Measurements from ENCODE around the gene FBH1.
"Not testable (repeated sequence)": the region's sequence is repeated elsewhere in the genome, so short reads cannot be mapped to it uniquely, and the experiment has no call there.

Gene FBH1

GRCh38 chr10:5889624-5890451 lies at the start of gene FBH1, which contains the start of gene ANKRD16:
Gene FBH1, plus strand, starts transcription at chr10:5890243. Its CDS starts 103 bp downstream, at chr10:5890346.
Gene ANKRD16, minus strand, starts transcription at chr10:5889893. Its CDS starts 539 bp downstream, at chr10:5889354.
- peak; percentile 99 for DNase-seq

GRCh38 chr10:5840314-5841307 lies 49.4 kb upstream of the FBH1 start:
- DNase-seq, result peak; percentile 11

GRCh38 chr10:5841965-5842364 lies 48.1 kb upstream of the FBH1 start:
- peak; percentile 0 for DNase-seq

GRCh38 chr10:5843686-5844344 lies 46.2 kb upstream of the FBH1 start:
- DNase-seq, result no peak

GRCh38 chr10:5844345-5845055 lies 45.5 kb upstream of the FBH1 start:
- DNase-seq, result no peak

GRCh38 chr10:5846667-5847066 lies 43.4 kb upstream of the FBH1 start:
- DNase-seq, result not testable (repeated sequence)

- DNase-seq, result peak; percentile 0
Measured at GRCh38 chr10:5854131-5854475, 35.9 kb upstream of the FBH1 start.

- DNase-seq, result no peak
Measured at GRCh38 chr10:5855979-5856700, 33.9 kb upstream of the FBH1 start.

GRCh38 chr10:5856701-5857004 lies 33.4 kb upstream of the FBH1 start:
- DNase-seq, result no peak

- no peak for DNase-seq
Measured at GRCh38 chr10:5858811-5859210, 31.2 kb upstream of the FBH1 start.

- DNase-seq, result no peak
Measured at GRCh38 chr10:5860066-5860465, 30.0 kb upstream of the FBH1 start.

DNA sequence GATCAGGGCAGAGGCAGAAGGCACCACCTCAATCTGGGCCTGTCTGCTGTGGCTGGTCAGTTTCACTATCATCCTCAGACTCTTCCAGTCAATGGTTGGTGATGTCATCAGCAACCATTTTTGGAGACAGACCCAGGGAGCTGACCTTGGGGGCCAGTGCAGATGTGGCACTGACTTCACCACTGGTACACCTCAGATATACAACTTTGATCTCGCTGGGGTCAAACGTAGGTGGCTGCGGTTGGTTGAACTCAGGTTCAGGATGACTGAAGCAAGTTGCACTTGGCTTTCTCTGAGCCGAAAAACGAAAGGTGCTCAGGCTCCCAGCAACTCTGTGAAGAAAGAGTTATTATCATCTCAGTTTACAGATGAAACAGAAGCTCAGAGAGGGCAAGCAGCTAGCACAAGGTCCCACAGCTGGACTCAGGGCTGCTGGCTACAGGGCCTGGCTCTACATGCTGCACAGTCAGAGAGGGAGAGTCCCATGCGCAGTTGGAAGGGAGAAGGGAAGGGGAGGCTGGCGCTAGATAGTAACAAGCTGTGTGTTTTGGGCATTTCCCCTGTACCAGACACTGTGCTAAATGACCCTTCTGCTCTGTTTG lies 27.6 kb upstream of the FBH1 start:
- DNase-seq, result no peak

DNA sequence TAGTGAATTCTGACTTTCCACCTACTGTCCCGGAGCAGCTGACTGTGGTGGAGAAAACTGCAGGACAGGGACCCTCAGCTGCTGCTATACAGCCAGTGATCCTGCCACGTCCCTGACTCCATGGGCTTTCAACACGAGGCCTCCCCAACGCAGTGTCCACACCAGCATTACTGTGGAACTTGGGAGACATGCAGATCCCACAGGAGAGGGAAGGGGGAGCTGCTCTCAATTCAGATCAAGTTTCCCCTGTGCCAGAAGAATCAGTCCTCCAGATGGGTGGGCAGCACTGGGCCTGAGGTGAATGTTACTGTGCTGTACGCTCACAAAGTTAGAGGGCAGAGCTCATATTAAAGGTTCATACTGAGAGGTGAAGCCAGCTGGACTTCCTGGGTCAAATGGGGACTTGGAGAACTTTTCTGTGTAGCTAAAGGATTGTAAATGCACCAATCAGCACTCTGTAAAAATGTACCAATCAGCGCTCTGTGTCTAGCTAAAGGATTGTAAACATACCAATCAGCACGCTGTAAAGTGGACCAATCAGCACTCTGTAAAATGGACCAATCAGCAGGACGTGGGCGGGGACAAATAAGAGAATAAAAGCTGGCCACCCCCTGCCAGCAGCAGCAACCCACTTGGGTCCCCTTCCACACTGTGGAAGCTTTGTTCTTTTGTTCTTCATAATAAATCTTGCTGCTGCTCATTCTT lies 26.9 kb upstream of the FBH1 start:
- DNase-seq, result not testable (repeated sequence)

- not testable (repeated sequence) for DNase-seq
Measured at GRCh38 chr10:5866451-5867081, 23.5 kb upstream of the FBH1 start.

DNA sequence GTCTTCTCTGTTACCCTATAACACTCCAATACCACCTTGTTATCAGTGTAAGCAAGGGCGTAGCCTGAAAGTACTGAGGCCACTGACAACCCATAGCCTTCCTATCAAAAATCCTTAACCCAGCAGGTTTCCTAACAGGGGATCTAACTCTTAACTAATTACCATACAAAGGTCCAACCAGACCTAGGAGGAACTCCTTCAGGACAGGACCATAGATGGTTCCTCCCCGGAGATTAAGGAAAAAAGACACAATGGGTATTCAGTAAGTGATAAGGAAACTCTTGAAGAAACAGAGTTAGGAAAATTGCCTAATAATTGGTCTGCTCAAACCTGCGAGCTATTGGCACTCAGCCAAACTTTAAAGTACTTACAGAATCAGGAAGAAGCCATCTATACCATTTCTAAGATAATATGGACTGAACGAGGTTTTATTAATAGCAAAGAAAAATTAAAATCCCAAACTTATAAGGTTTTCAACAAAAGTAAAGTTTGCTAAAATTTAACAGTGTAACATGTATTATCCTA lies 22.9 kb upstream of the FBH1 start:
- not testable (repeated sequence) for DNase-seq

- DNase-seq, result not testable (repeated sequence)
Measured at GRCh38 chr10:5868383-5868782, 21.7 kb upstream of the FBH1 start.

DNA sequence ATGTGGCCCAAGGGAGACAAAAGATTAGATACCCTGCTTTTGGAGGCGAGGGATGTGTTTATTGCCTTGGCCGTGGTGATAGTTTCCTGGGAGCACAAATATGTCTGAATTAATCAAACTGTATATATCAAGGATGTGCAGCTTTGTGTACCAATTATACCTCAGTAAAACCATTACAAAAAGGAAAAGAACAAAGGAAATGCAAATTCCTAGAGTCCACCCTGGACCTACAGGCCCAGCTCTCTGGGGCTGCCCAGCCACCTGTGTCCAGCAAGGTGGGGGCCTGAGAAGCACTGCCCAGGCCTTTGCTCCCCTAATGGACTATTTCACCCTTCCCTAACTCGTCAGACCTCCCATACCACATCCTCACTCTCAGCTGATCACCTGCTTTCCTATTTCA lies 20.9 kb upstream of the FBH1 start:
- DNase-seq, result no peak

DNA sequence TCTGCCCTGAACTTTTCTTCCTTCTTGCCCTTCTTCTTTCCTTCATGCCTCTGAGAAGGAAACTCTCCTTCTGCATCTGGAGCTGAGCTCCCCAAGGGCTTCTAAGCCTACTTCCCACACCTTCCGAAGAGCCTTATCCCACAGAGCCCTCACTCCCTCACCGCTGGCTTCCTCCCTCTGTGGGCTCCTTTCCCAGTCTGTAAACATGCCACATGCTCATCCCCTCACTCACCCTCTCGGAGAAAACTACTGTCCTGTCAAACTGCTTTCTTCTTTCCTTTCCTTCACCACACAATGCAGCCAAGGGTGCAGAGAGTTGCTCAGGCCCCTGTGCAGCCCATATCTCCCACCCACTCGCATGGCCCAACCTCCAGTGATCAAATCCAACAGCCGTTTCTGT lies 18.4 kb upstream of the FBH1 start:
- DNase-seq, result no peak

GRCh38 chr10:5873515-5873995 lies 16.5 kb upstream of the FBH1 start:
- peak; percentile 70 for DNase-seq

Data from RPMI8226 (cell line).